SK-N-SH (cell line): ENCODE data around the gene FAM241A. TPM values are rescaled to one million over a fixed set of nuclear protein-coding genes. Genes with fewer than 3 reads are reported as not detected.

Experiments
- CTCF ChIA-PET: fragments of 300-600, 350-600 bp; formaldehyde crosslinking; extraction: SDS; loops from one replicate; lab custom pipeline; 2021; lab: Yijun Ruan, JAX
- POLR2A ChIA-PET: fragments of 350-600 bp; sonication (Branson Sonifier 250); formaldehyde crosslinking; extraction: SDS; loops from one replicate; lab custom pipeline; 2020; ENCODE audit warnings: antibody characterized with exemption, inconsistent platforms; lab: Yijun Ruan, JAX
- DNase-seq: peaks from one replicate; pipeline ENCODE4 v3.0.0; 2012
- H2AFZ ChIP-seq: fragments of 200-600 bp; sonication (generic); 2 replicates; pipeline ENCODE4 v1.8.1; 2016; ENCODE audit warnings: antibody characterized with exemption, mild to moderate bottlenecking, low read depth
- H3F3A ChIP-seq: fragments of 200-600 bp; sonication (generic); replicated peaks from 2 replicates; pipeline ENCODE3; 2016; ENCODE audit warnings: antibody characterized with exemption, mild to moderate bottlenecking; ENCODE audit not compliant: insufficient read depth
- H3K27ac ChIP-seq, 2 experiments: fragments of 200-500 bp in 1 of 2; fragments of 200-600 bp in 1 of 2; sonication (Bioruptor generic) in 1 of 2; sonication (generic), shearing (Covaris generic) in 1 of 2; 2 replicates each; pipeline versions ENCODE4 v1.5.1 to v1.6.1; 2014 to 2016; ENCODE audit warnings: low read depth in 2 of 2, inconsistent platforms in 1 of 2, low read length in 1 of 2, mild to moderate bottlenecking in 1 of 2, mixed read lengths in 1 of 2
- H3K27me3 ChIP-seq: fragments of 200-600 bp; sonication (generic), shearing (Covaris generic); 2 replicates; pipeline ENCODE4 v1.6.1; 2016; ENCODE audit warnings: mixed run types; ENCODE audit not compliant: insufficient read depth
- H3K36me3 ChIP-seq, 2 experiments: fragments of 200-500 bp in 1 of 2; fragments of 200-600 bp in 1 of 2; sonication (Bioruptor generic) in 1 of 2; sonication (generic) in 1 of 2; replicated peaks in 1 of 2; 2 replicates each; pipeline versions ENCODE3 to v1.5.1; 2014 to 2016; ENCODE audit warnings: low read length in 1 of 2, mild to moderate bottlenecking in 1 of 2; ENCODE audit not compliant: insufficient read depth in 2 of 2, control insufficient read depth in 1 of 2
- H3K4me1 ChIP-seq, 2 experiments: fragments of 200-500 bp in 1 of 2; fragments of 200-600 bp in 1 of 2; sonication (Bioruptor generic) in 1 of 2; sonication (generic), shearing (Covaris generic) in 1 of 2; 2 replicates each; pipeline versions ENCODE4 v1.5.1 to v1.6.1; 2014 to 2016; ENCODE audit warnings: low read depth in 1 of 2, low read length in 1 of 2, mixed run types in 1 of 2; ENCODE audit not compliant: insufficient read depth in 2 of 2, control insufficient read depth in 1 of 2
- H3K4me2 ChIP-seq: fragments of 200-600 bp; sonication (generic), shearing (Covaris generic); 2 replicates; pipeline ENCODE4 v1.6.1; 2017; ENCODE audit warnings: mixed run types
- H3K4me3 ChIP-seq, 2 experiments: fragments of 200-500 bp in 1 of 2; fragments of 200-600 bp in 1 of 2; sonication (Bioruptor generic) in 1 of 2; sonication (generic), shearing (Covaris generic) in 1 of 2; 2 replicates each; pipeline versions ENCODE4 v1.5.1 to v1.8.1; 2014 to 2016; ENCODE audit warnings: low read depth in 2 of 2, inconsistent platforms in 1 of 2, low read length in 1 of 2, mild to moderate bottlenecking in 1 of 2, mixed read lengths in 1 of 2, moderate library complexity in 1 of 2
- H3K79me2 ChIP-seq: fragments of 200-600 bp; sonication (generic); 2 replicates; pipeline ENCODE4 v1.8.1; 2017; ENCODE audit warnings: mild to moderate bottlenecking; ENCODE audit not compliant: insufficient read depth
- H3K9ac ChIP-seq: fragments of 200-600 bp; sonication (generic); 2 replicates; pipeline ENCODE4 v1.6.1; 2017; ENCODE audit warnings: mixed run types
- H3K9me2 ChIP-seq: fragments of 200-600 bp; sonication (generic); 2 replicates; pipeline ENCODE4 v1.6.1; 2017; ENCODE audit warnings: mixed run types
- H3K9me3 ChIP-seq: fragments of 200-600 bp; sonication (generic); 2 replicates; pipeline ENCODE4 v1.6.1; 2017; ENCODE audit warnings: mixed run types, mild to moderate bottlenecking, moderate library complexity
- H4K20me1 ChIP-seq: fragments of 200-600 bp; sonication (generic); 2 replicates; pipeline ENCODE4 v1.6.1; 2017; ENCODE audit warnings: mild to moderate bottlenecking, mixed run types; ENCODE audit not compliant: insufficient read depth
- CHD2 ChIP-seq: fragments of 150-350 bp; IDR thresholded peaks from 2 replicates; pipeline ENCODE4 v1.6.1; 2018; ENCODE audit warnings: low read length; ENCODE audit not compliant: partially characterized antibody
- MAX ChIP-seq: IDR thresholded peaks from 2 replicates; pipeline ENCODE4 v1.4.0; 2012; ENCODE audit warnings: low read depth
- MXI1 ChIP-seq: IDR thresholded peaks from 2 replicates; pipeline ENCODE4 v1.6.1; 2012; ENCODE audit warnings: mild to moderate bottlenecking, low read depth, low read length, improper control_type of control experiment
- NFIC ChIP-seq: IDR thresholded peaks from 2 replicates; pipeline ENCODE4 v1.4.0; 2012; ENCODE audit warnings: borderline replicate concordance
- RAD21 ChIP-seq: IDR thresholded peaks from 2 replicates; pipeline ENCODE4 v1.6.1; 2012; ENCODE audit warnings: mild to moderate bottlenecking, low read length
- REST ChIP-seq: IDR thresholded peaks from 2 replicates; pipeline ENCODE4 v1.6.1; 2012; ENCODE audit warnings: mild to moderate bottlenecking, low read depth, low read length, moderate library complexity
- RFX5 ChIP-seq: IDR thresholded peaks from 2 replicates; pipeline ENCODE4 v1.6.1; 2012; ENCODE audit warnings: mild to moderate bottlenecking, improper control_type of control experiment, low read length
- SIN3A ChIP-seq: IDR thresholded peaks from 2 replicates; pipeline ENCODE4 v1.6.1; 2012; ENCODE audit warnings: low read depth, mild to moderate bottlenecking, low read length, moderate library complexity, borderline replicate concordance
- TAF1 ChIP-seq: IDR thresholded peaks from 2 replicates; pipeline ENCODE4 v1.6.1; 2012; ENCODE audit warnings: low read depth, mild to moderate bottlenecking, low read length, moderate library complexity, borderline replicate concordance
- TEAD4 ChIP-seq: IDR thresholded peaks from 2 replicates; pipeline ENCODE4 v1.4.0; 2012; ENCODE audit warnings: mild to moderate bottlenecking, borderline replicate concordance; ENCODE audit not compliant: insufficient read depth
- USF1 ChIP-seq: IDR thresholded peaks from 2 replicates; pipeline ENCODE4 v1.4.0; 2012; ENCODE audit warnings: low read depth, borderline replicate concordance
- USF2 ChIP-seq: fragments of 150-350 bp; IDR thresholded peaks from 2 replicates; pipeline ENCODE4 v1.6.1; 2017; ENCODE audit warnings: antibody characterized with exemption, low read length, low read depth, borderline replicate concordance
- WGBS: methylation state at CpG from one replicate; pipeline ENCODE4 v1.1.6; 2017; ENCODE audit warnings: low lambda C conversion rate; 5-methylcytosine and 5-hydroxymethylcytosine counted together
- polyA plus RNA-seq, 3 experiments: library from polyadenylated mRNA; depleted of rRNA; stranded (reverse); fragments of >200 nt; gene quantifications; 2 replicates each; pipeline ENCODE4 v1.2.3, GENCODE V29; 2012
- TF ChIP-seq, protein P1 (sequence below): fragments of 150-350 bp; IDR thresholded peaks from 2 replicates; pipeline ENCODE4 v1.6.1; 2016; ENCODE audit warnings: mild to moderate bottlenecking, low read depth, low read length
- TF ChIP-seq, protein P2 (sequence below): IDR thresholded peaks from 2 replicates; pipeline ENCODE4; 2012

The FAM241A gene
- polyA plus RNA-seq (2012; rRNA removed) = 0.28 and 0.44 TPM in 2 replicates
- polyA plus RNA-seq (2012; cell fraction: cytosol; rRNA removed) = 0.63 and 0.85 TPM in 2 replicates
- polyA plus RNA-seq (2012; cell fraction: nucleus; rRNA removed) = 0.32 and 0.35 TPM in 2 replicates

GRCh38 chr4:112145326-112145789 lies at the start of gene FAM241A:
FAM241A (plus strand) TSS chr4:112145454; CDS start chr4:112145581, 127 bp downstream.
- Histone ChIP-seq H4K20me1 (no peaks in the 10 kb centered on the region), H3K4me1 (peaks cover 2 to 3% of the 10 kb centered on the region in 2 experiments; a peak in 3 of 4 replicates), H2AFZ (peak within 1 kb of the TSS; percentile 98), H3K4me2 (peak within 1 kb of the TSS; percentile 95), H3K79me2 (no peaks in the 10 kb centered on the region), H3K36me3 (no peaks in the 10 kb centered on the region), H3F3A (no peaks in the 10 kb centered on the region), H3K9me2 (no peaks in the 10 kb centered on the region)
- peak; percentile 96 for DNase-seq
- CTCF ChIA-PET = interaction anchor here (0.8 to 1.1 kb wide), 3 partner anchors 46 to 177 kb away, joined by 3 read pairs; no protein-coding TSS in a partner anchor
- WGBS = 0% methylated on average over 3 of the region's 70 CpGs
- TF ChIP-seq CHD2 = peak; percentile 62
- peak; percentile 44; the same call in 1 of the 2 replicates for TF ChIP-seq TAF1
- peak; percentile 82; the same call in 1 of the 2 replicates for TF ChIP-seq SIN3A
- no peak for TF ChIP-seq USF1
- TF ChIP-seq MAX = peak; percentile 4; the same call in 1 of the 2 replicates
- TF ChIP-seq, protein P1, sequence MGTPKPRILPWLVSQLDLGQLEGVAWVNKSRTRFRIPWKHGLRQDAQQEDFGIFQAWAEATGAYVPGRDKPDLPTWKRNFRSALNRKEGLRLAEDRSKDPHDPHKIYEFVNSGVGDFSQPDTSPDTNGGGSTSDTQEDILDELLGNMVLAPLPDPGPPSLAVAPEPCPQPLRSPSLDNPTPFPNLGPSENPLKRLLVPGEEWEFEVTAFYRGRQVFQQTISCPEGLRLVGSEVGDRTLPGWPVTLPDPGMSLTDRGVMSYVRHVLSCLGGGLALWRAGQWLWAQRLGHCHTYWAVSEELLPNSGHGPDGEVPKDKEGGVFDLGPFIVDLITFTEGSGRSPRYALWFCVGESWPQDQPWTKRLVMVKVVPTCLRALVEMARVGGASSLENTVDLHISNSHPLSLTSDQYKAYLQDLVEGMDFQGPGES = no peak
- TF ChIP-seq, all 33 proteins: peak for 4
- Histone ChIP-seq H3K27me3 (no peaks in the 10 kb centered on the region), H3K27ac (peak within 1 kb of the TSS in 1 of 2 experiments; percentile 53; a peak in 1 of 4 replicates), H3K9me3 (no peaks in the 10 kb centered on the region), H3K9ac (peak within 1 kb of the TSS; percentile 52; the same call in 1 of the 2 replicates), H3K4me3 (peak within 1 kb of the TSS; percentile 82 to 96)
- POLR2A ChIA-PET = no interaction called here

- H3K4me1 ChIP-seq = no peaks in the 10 kb centered on the region
- H3K36me3 ChIP-seq = no peaks in the 10 kb centered on the region
- ChIA-PET POLR2A (no interaction called here), CTCF (interaction anchor here (0.6 to 6.1 kb wide), 42 partner anchors 10 to 1585 kb away, joined by 3 to 74 read pairs (median 4); partner anchors contain the start of genes AP1AR and FAM241A)
- H3K79me2 ChIP-seq = no peaks in the 10 kb centered on the region
- DNase-seq = no peak
- H3K4me3 ChIP-seq = no peak overlapping the region
- no peaks in the 10 kb centered on the region for H3K9me3 ChIP-seq
- H3K4me2 ChIP-seq = no peak overlapping the region
- H3F3A ChIP-seq = no peaks in the 10 kb centered on the region
- no peaks in the 10 kb centered on the region for H3K9me2 ChIP-seq
- H3K9ac ChIP-seq = no peak overlapping the region
- peak overlapping the region; percentile 33; the same call in 1 of the 2 replicates for H2AFZ ChIP-seq
- WGBS = 50% methylated on average over 4 of the region's 4 CpGs
- H3K27ac ChIP-seq = no peak overlapping the region
- H3K27me3 ChIP-seq = no peaks in the 10 kb centered on the region
- H4K20me1 ChIP-seq = no peaks in the 10 kb centered on the region
- TF ChIP-seq, protein P2, sequence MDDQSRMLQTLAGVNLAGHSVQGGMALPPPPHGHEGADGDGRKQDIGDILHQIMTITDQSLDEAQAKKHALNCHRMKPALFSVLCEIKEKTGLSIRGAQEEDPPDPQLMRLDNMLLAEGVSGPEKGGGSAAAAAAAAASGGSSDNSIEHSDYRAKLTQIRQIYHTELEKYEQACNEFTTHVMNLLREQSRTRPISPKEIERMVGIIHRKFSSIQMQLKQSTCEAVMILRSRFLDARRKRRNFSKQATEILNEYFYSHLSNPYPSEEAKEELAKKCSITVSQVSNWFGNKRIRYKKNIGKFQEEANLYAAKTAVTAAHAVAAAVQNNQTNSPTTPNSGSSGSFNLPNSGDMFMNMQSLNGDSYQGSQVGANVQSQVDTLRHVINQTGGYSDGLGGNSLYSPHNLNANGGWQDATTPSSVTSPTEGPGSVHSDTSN = no peak
- TF ChIP-seq TEAD4 (no peak), USF2 (no peak), NFIC (no peak), RAD21 (no peak), RFX5 (no peak), REST (no peak), MXI1 (no peak)
Measured at GRCh38 chr4:112098841-112099530, 46.3 kb upstream of the FAM241A start.
